Measurements from ENCODE around the gene PODXL2.

The PODXL2 gene

DNA sequence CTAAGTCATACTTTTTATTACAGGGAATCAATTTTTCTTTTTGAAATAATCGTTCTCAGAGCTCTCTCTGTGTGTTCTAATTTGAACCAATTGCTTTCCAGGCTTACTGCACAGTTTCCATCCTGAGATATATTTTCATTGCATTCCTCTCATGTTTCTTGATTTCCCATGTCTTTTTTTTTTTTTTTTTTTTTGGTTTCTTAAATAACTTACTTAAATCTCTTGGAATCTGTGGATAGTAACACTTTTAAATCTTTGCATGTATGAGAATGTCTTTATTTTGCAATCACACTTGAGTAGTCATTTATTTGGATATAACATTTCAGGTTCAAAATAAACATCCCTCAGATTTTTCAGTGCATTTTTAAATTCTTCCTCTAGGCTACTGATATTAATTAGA is 29.2 kb downstream of the PODXL2 start:
- no peak for DNase-seq (ENCODE audit: low spot score)

DNA sequence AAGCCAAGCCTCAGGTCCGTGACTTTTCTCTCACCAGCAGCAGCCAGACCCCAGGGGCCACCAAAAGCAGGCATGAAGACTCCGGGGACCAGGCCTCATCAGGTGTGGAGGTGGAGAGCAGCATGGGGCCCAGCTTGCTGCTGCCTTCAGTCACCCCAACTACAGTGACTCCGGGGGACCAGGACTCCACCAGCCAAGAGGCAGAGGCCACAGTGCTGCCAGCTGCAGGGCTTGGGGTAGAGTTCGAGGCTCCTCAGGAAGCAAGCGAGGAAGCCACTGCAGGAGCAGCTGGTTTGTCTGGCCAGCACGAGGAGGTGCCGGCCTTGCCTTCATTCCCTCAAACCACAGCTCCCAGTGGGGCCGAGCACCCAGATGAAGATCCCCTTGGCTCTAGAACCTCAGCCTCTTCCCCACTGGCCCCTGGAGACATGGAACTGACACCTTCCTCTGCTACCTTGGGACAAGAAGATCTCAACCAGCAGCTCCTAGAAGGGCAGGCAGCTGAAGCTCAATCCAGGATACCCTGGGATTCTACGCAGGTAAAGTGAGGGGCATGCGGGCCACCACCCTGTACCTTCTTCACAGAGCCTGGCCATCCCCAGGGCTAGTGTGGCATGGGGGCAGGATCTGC is 31.8 kb downstream of the PODXL2 start:
- DNase-seq (ENCODE audit: low spot score), result no peak

DNA sequence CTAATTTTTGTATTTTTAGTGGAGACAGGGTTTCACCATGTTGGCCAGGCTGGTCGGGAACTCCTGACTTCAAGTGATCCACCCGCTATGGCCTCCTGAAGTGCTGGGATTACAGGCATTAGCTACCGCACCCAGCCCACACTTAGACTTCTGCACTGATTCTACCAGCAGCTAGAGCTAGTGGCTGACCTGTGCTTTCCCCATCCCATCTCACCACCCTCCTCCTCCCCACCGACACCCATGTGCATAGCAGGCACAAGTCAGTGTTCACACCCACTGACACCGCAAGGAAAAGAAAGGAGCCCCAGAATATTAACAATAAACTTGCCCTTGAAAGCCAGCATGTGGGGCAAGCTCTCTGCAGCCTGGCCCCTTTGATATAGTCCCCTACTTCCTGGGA is 32.6 kb downstream of the PODXL2 start:
- DNase-seq (ENCODE audit: low spot score), result no peak

GRCh38 chr3:127662001-127662469 is 33.0 kb downstream of the PODXL2 start:
- no peak for DNase-seq (ENCODE audit: low spot score)

GRCh38 chr3:127663151-127663550 is 34.2 kb downstream of the PODXL2 start:
- DNase-seq (ENCODE audit: low spot score), result no peak

DNA sequence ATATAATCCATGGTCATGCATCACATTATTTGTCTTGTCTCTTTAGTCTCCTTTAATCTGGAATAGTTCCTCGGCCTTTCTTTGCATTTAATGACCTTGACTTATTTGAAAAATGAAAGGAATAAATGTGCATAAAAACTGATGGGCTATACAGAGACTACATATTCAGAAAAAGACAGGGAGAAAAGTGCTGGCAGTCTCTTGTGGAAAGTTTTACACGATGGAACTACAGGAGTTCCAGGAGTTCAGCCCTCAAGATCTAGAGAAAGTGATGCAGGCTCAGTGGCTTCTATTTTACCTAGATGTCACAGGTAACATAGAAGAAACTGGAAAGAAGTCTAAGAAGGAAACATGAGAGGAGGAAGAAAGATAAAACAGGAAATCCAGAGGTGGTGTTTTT is 36.2 kb downstream of the PODXL2 start:
- DNase-seq (ENCODE audit: low spot score), result no peak

DNA sequence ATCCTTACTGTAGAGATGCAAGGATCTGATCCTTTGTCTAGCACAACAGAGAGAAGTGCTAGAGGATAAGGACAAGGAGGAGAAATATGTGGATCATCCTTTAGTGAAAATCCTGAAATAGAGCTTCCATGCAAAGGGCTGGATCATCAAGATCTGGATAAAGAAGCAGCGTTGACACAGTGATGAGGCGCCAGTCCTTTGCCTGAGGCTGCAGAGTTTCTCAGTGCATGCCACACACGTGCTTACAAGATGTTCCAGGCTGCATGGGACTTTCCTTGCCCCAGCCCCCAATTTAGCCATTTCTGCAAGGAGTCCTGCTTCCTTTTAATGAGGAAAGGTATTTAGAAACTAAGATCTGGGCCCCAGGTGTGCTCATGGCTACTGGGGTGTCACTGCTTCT is 36.6 kb downstream of the PODXL2 start:
- no peak for DNase-seq (ENCODE audit: low spot score)

DNA sequence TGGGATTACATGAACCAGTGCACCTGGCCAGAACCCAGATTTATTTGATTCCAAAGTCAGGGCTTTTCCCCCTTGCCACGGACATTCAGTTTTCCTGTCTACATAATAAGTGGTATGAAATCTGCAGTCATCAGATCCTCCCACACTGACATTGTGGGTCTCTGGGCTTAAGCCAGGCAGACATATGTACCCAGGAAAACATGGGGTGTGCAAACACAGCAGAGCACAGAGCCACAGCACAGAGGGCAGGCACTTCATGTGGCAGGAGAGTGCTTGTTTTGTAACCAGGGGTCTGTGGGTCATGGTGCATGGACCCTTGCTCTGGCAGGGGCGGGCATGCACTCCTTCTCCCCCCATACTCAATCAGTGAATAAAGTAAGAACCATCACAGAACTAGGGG is 37.7 kb downstream of the PODXL2 start:
- no peak for DNase-seq (ENCODE audit: low spot score)

DNA sequence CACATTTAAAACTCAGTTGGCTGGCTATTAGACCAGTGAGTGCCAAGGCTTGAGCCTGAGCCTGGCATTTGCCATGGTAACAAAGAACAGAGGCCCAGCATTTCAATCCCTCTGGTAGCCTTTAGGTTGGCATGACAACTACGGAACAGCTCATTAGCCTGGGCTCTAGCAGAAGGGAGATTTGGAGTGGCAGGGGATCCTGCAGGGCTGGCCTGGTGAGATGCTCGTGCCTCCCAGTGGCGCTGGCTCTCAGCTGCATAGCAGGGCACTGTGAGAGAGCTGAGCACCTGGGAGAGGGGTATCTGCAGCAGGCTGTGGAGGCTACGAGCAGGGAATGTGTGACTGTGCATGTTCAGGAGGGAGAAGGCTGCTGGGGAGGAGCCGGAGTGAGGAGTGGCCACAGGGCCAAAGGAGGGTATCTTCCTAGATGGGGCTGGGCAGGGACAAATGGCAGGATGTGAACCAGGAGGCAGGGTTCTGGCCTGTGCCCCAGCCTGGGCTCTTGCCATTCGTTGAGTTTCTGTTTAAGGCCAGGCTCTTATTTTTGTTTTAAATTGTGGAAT is 38.2 kb downstream of the PODXL2 start:
- no peak for DNase-seq (ENCODE audit: low spot score)

DNA sequence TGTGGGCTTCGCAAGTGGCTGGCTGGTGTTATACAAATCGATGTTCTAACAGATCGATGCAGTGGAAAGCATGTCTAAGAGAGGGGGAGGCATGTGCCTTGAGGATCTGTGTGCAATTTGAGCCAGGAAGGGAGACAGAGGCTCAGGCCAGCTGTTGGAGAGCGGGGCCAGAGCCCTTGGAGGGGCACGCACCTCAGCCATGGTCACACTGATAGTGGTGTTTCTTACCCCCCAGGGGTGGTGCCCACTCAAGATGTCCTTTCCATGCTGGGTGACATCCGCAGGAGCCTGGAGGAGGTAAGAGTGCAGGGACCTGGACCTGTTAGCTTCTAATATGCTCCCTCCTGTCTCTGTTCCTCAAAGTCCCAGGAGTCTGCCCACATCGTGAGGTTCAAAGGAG is 39.9 kb downstream of the PODXL2 start:
- no peak for DNase-seq (ENCODE audit: low spot score)

GRCh38 chr3:127669541-127670228 is 40.7 kb downstream of the PODXL2 start:
- no peak for DNase-seq (ENCODE audit: low spot score)

DNA sequence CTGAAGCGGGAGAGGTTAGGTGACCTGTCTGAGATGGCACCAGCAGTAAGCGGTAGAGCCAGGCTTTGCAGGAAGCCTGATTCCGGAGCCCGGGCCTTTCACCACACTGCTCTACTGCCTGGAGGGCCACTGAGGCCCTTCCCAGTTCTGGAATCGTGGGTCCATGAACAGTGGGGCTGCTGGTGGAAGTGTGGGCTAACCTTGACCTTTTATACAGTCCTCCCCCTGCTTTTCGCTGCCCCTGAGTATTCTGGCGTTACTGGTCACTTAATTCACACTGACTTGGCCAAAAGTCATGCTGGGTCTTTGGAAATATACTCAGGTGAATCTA is 41.2 kb downstream of the PODXL2 start:
- DNase-seq (ENCODE audit: low spot score), result no peak

GRCh38 chr3:127670761-127671522 is 42.0 kb downstream of the PODXL2 start:
- DNase-seq (ENCODE audit: low spot score), result no peak

DNA sequence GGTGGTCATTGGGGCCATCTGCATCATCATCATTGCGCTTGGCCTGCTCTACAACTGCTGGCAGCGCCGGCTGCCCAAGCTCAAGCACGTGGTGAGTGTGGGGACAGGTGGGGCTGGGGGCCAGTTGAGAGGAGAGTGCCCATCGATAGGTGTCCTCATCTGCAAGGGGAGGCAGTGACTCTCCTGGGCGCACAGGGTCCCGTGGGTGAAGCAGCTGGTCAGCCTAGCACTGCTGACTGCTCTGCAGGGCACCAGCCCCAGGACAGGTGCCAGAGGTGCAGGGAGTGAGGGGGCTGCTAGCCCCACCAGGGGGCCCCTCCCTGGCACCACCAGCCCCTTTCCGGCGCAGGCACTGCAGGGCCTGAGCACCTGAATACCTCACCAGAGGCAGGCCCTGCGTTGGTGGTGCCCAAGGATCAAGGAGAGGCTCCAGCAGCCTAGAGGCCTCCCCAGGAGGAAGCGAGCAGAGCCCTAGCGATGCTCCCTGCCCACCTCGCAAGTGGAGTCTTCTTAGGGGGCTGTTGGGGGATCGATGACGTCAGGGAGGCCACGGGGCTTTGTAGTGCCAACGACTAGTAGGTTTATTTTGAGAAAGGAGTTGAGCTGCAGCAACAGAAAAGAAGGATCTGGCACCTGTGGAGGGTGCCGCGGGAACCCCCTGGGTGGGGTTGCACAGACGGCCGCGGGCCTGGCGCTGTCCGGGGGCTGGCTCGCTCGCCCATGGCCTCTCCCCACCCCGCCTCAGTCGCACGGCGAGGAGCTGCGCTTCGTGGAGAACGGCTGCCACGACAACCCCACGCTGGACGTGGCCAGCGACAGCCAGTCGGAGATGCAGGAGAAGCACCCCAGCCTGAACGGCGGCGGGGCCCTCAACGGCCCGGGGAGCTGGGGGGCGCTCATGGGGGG is 42.8 kb downstream of the PODXL2 start:
- DNase-seq (ENCODE audit: low spot score), result no peak

DNA sequence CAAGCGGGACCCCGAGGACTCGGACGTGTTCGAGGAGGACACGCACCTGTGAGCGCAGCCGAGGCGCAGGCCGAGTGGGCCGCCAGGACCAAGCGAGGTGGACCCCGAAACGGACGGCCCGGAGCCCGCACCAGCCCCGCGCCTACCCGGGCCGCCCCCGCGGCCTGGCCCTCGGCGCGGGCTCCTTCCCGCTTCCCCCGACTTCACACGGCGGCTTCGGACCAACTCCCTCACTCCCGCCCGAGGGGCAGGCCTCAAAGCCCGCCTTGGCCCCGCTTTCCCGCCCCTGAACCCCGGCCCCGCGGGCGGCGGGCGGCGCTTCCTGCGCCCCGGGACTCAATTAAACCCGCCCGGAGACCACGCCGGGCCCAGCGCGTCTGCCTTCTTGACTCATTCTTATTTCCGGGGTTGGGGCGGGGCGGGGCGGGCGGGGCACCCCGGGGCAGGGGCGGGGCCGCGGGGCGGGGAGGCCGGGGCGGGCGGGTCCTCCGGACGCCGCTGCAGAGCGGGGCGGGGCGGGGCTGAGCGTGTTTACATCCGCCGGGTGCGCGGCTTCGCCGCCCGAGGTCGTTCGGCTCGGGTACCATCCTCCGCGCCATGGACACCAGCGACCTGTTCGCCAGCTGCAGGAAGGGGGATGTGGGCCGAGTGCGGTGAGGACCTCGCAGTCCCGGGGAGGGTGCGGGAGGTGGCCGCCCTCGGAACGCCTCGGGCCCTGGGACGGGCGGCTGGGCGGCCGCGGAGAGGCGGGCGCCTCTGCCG is 43.6 kb downstream of the PODXL2 start, which contains the start of gene ABTB1:
Gene ABTB1, plus strand, starts transcription at position 524 of the 762 bp plus-strand sequence. Its CDS starts 74 bp downstream, at position 598.
- peak; percentile 88 for DNase-seq (ENCODE audit: low spot score)

DNA sequence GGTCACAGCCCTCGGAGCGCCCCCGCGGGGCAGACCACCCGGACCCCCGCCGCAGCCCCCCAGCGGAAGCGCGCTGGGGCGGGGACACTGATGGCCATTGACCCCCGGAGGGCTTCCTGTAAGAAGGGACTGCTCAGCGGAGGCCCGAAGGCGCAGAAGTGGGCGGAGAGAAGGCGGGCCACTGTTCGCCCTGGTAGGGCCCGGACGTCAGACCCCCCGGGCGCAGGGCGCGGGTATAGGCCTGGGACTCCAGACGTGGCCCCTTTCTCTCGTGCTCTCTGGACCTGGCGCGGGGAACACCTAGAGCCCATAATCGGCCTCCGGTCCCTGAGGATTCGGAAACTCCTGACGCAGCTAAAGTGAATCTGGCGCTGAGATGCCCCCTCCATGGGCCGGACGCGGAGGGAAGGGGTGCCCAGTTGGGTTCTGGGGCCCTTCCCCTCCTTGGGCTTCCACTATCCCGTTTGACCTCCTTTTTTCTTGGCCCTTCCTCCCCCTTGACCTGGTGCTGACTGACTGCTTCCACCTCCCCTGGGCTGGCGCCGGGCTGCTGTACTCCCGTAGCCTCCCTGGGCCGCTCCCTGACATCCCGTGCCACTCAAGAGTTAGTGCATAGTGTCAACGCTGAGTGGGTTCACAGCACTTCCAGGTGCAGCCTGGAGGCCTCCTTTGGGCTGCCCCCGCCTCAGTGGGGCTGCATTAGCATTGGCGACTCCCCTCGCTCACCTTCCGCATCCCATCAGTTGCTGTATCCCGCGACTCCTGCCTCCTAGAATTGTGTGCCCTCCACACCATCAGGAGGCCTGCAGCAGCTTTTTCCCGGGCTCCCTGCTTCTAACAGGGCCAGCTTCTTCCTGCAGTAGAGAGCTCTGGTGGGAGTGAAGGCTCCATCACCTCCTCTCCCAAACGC is 44.5 kb downstream of the PODXL2 start:
- peak; percentile 48 for DNase-seq (ENCODE audit: low spot score)

DNA sequence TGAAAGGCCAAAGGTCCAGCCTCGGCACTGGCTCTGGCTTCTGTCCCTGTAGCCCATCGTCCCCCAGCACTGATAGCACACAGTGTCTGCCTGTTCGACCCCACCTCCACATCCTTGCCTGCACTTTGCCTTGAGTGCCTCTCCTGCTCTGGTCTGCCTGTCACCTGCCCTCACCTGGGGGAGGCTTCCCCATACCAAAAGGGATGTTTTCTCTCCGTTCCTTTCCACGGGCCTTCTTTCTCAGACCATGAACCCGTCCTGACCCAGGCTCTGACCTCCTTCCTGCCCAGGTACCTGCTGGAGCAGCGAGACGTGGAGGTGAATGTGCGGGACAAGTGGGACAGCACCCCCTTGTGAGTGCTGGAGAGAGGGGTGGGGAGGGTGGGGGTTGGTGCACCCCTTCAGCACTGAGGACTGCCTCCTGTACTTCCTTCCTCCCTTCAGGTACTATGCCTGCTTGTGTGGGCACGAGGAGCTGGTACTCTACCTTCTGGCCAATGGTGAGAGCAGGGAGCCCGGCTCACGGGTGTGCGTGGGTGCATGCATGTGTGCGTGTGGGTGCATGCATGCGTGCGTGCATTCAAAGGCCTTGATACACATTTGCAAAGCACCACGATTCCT is 45.2 kb downstream of the PODXL2 start:
- no peak for DNase-seq (ENCODE audit: low spot score)

DNA sequence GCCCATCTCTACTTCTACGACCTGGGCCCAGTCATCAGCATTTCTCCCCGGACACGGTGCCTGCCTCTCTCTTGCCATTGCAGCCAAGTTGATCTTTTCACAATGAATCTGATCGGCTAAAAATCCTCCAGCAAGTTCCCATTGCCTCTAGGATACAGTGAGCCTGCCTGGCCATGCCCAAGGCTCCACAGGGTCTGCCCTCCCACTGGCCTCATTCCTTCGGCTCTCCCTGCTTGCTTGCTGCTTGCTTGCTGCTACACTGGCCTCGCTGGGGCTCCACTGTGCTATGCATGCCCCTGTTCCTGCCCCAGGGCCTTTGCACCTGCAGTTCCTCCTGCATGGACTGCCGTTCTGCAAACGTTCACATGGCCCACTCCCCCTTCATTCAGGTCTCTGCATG is 45.8 kb downstream of the PODXL2 start:
- no peak for DNase-seq (ENCODE audit: low spot score)

- no peak for DNase-seq (ENCODE audit: low spot score)
Observed at GRCh38 chr3:127675651-127676391, 46.8 kb downstream of the PODXL2 start.
